GM19452 (cell line): ENCODE results near the gene TMEM156.

Source experiments
- ATAC-seq: cut with Tn5 transposase; IDR thresholded peaks from one replicate; pipeline ENCODE4 v1.9.1; 2021; ENCODE audit not compliant: unreplicated experiment

Gene TMEM156

GRCh38 chr4:39032218-39033085 is at the start of gene TMEM156:
Gene TMEM156 (minus strand): TSS chr4:39032409. CDS start chr4:39032313, 96 bp downstream.
- peak; percentile 55 for ATAC-seq

GRCh38 chr4:39078829-39079228 is 46.6 kb upstream of the TMEM156 start:
- no peak for ATAC-seq

- no peak for ATAC-seq
Measured at GRCh38 chr4:39068907-39069306, 36.7 kb upstream of the TMEM156 start.

- no peak for ATAC-seq
Measured at GRCh38 chr4:39067451-39067850, 35.2 kb upstream of the TMEM156 start.

GRCh38 chr4:39067031-39067430 is 34.8 kb upstream of the TMEM156 start:
- ATAC-seq = no peak

- ATAC-seq = no peak
Measured at GRCh38 chr4:39066371-39066770, 34.2 kb upstream of the TMEM156 start.

- no peak for ATAC-seq
Measured at GRCh38 chr4:39063430-39063829, 31.2 kb upstream of the TMEM156 start.

GRCh38 chr4:39062770-39063097 is 30.5 kb upstream of the TMEM156 start:
- no peak for ATAC-seq

GRCh38 chr4:39062094-39062769 is 30.0 kb upstream of the TMEM156 start, which contains the start of gene KLHL5:
Gene KLHL5 (plus strand): TSS chr4:39062232. CDS start chr4:39062653, 421 bp downstream.
- no peak for ATAC-seq

GRCh38 chr4:39061457-39061856 is 29.2 kb upstream of the TMEM156 start:
- ATAC-seq = no peak

GRCh38 chr4:39056023-39056422 is 23.8 kb upstream of the TMEM156 start:
- ATAC-seq = no peak

- no peak for ATAC-seq
Measured at GRCh38 chr4:39054497-39054896, 22.3 kb upstream of the TMEM156 start.

GRCh38 chr4:39053983-39054382 is 21.8 kb upstream of the TMEM156 start:
- no peak for ATAC-seq

GRCh38 chr4:39051492-39051891 is 19.3 kb upstream of the TMEM156 start:
- no peak for ATAC-seq

GRCh38 chr4:39050590-39050989 is 18.4 kb upstream of the TMEM156 start:
- ATAC-seq = no peak

- no peak for ATAC-seq
Measured at GRCh38 chr4:39048311-39048710, 16.1 kb upstream of the TMEM156 start.

GRCh38 chr4:39047681-39048080 is 15.5 kb upstream of the TMEM156 start:
- no peak for ATAC-seq

GRCh38 chr4:39046249-39046648 is 14.0 kb upstream of the TMEM156 start:
- no peak for ATAC-seq

- ATAC-seq = no peak
Measured at GRCh38 chr4:39045827-39046221, 13.6 kb upstream of the TMEM156 start.

- ATAC-seq = peak; percentile 35
Measured at GRCh38 chr4:39044956-39045826, 13.0 kb upstream of the TMEM156 start.

- peak; percentile 64 for ATAC-seq
Measured at GRCh38 chr4:39044364-39044955, 12.3 kb upstream of the TMEM156 start.
